NCI-H2081 (cell line): ENCODE measurements around the gene GLCCI1.
"Not testable (repeated sequence)": the region's sequence is repeated elsewhere in the genome, so short reads cannot be mapped to it uniquely, and the experiment has no call there.

Experiments
- DNase-seq, 2 experiments: peaks; one replicate each; lab custom pipeline; 2025; lab: John Stamatoyannopoulos, UW

The GLCCI1 gene

GRCh38 chr7:8051373-8051772 lies 82.8 kb downstream of the GLCCI1 start:
- no peak for DNase-seq

- no peak for DNase-seq
These were observed 83.4 kb downstream of the GLCCI1 start for GRCh38 chr7:8051998-8052397.

DNA sequence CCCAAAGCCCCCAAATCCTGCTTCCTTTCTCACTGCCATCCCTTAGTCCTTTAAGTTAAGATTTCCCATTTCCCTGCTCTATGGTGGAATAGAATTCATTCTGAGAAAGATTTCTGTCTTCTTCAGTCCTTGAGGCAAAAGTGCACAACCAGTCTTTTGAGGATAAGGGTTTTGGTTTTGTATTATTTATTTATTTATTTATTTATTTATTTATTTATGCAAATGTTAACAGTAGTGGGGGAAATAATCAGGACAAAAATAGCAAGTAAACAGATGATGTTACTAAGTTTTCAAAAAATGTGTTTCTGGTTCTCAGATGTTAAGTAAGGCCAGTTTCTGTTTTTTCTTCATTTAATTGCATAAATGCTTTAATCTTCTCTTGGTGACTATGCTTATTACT lies 84.2 kb downstream of the GLCCI1 start:
- DNase-seq: no peak

- no peak for DNase-seq
These were observed 87.8 kb downstream of the GLCCI1 start for GRCh38 chr7:8056439-8056838.

- DNase-seq: no peak
These were observed 89.0 kb downstream of the GLCCI1 start for GRCh38 chr7:8057566-8057965.

DNA sequence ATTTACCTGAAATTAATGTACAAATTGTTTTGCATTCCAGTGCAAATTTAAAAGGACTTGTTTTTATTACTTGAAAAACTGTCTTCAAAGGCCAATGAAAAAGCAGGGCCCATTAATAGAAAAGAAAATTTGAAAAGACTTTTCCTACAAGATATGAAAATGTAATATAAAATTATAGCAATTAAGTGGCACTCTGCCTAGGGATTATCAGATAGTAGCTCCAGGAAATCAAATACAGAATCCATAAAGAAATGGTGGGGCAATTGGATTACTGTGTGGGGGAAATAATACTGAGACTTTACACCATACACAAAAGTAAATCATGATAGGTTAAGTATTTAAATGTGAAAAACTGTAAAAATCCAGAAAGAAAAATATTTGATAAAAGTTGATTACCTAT lies 89.7 kb downstream of the GLCCI1 start:
- DNase-seq: no peak

GRCh38 chr7:8058852-8059251 lies 90.3 kb downstream of the GLCCI1 start:
- no peak for DNase-seq

DNA sequence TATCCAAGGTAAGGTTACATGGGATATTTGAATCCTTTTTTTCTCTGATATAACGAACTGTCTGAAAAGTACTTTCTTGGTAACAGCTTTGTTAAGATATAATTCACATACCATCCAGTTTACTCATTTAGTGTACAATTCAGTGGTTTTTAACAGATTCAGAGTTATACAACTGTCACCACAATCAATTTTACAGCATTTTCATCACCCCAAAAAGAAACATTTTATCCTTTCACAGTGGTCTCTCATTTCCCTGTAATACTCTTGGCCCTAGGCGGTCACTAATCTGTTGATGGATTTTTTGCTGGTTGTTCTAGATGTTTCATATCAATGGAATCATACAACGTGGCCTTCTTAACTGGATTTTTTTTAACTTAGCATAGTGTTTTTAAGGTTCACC lies 91.6 kb downstream of the GLCCI1 start:
- DNase-seq: no peak

- not testable (repeated sequence) for DNase-seq
These were observed 94.7 kb downstream of the GLCCI1 start for GRCh38 chr7:8063300-8063699.

DNA sequence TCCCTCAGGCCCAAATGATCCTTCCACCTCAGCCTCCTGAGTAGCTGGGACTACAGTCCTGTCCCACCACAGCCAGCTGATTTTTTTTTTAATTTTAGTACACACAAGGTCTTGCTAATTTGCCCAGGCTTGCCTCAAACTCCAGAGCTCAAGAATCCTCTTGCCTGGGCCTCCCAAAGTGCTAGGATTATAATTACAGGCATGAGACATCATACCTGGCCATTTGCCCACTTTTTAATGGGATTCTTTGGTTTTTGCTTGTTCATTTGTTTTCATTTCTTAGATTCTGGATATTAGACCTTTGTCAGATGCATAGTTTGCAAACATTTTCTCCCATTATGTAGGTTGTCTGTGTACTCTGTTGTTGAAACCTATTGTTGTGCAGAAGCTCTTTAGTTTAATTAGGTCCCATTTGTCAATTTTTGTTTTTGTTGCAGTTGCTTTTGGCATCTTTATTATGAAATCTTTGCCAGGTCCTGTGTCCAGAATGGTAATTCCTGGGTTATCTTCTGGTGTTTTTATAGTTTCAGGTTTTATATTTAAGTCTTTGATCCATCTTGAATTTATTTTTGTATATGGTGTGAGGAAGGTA lies 95.2 kb downstream of the GLCCI1 start:
- DNase-seq: peak; percentile 19 to 60

DNA sequence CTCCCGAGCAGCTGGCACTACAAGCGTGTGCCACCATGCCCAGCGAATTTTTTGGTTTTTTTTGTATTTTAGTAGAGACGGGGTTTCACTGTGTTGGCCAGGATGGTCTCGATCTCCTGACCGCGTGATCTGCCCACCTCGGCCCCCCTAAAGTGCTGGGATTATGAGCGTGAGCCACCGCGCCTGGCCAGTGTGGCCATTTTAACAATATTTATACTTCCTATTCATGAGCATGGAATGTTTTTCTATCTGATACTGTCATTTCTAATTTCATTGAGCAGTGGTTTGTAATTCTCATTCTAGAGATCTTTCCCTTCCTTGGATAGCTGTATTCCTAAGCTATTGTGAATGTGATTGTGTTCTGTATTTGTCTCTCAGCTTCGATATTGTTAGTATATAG lies 96.2 kb downstream of the GLCCI1 start:
- no peak for DNase-seq

DNA sequence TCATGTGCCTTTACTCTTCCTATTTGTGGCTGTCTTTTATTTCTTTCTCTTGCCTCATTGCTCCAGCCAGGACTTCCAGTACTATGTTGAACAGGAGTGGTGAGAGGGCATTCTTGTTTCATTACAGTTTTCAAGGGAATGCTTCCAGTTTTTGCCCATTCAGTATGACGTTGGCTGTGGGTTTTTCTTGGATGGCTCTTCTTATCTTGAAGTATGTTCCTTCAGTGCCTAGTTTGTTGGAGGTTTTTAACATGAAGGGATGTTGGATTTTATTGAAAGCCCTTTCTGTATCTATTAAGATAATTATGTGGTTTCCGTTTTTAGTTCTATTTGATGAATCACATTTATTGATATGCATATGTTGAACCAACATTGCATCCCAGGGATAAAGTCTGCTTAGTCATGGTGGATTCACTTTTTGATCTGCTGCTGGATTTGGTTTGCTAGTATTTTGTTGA lies 96.8 kb downstream of the GLCCI1 start:
- no peak for DNase-seq

GRCh38 chr7:8068892-8069686 lies 100.5 kb downstream of the GLCCI1 start:
- DNase-seq: no peak

- DNase-seq: no peak
These were observed 102.0 kb downstream of the GLCCI1 start for GRCh38 chr7:8070451-8071180.

DNA sequence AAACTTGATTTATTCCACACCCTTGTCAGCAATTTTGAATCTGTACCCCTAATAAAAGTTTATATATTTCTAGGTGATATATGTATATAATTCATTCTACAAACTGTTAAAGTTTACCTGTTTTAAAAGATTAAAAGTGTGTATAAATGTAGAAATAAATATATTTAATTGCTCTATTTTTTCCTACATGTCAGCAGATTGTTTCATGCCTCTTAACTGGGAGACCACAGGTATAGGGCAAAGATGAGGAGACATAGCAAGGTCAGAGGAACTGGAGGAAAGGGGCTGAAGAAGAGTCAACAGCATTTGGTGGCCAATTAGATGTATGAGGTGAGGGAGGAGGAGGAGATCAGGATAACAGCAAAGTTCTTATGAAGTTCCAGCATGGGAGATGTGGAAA lies 109.8 kb downstream of the GLCCI1 start:
- DNase-seq: no peak

DNA sequence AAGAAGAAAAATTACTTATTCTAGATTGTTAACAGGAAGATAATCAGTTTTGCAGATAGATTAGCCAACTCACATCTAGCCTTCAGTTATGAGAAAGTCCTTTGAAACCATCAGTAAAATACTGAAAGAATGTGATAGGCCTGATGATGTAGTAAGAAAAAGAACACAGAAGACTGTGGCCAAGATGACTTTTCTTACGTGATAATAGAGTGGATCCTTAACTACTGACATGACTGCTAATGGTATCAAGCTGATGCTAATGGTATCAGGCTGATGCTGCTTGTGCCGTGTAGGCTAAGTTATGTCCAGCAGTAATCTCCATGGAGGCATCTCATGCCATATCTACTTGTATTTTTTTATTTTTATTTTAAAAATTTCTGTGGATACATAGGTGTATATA lies 114.2 kb downstream of the GLCCI1 start:
- no peak for DNase-seq

GRCh38 chr7:8084836-8085235 lies 116.2 kb downstream of the GLCCI1 start:
- peak; percentile 2 to 29 for DNase-seq

DNA sequence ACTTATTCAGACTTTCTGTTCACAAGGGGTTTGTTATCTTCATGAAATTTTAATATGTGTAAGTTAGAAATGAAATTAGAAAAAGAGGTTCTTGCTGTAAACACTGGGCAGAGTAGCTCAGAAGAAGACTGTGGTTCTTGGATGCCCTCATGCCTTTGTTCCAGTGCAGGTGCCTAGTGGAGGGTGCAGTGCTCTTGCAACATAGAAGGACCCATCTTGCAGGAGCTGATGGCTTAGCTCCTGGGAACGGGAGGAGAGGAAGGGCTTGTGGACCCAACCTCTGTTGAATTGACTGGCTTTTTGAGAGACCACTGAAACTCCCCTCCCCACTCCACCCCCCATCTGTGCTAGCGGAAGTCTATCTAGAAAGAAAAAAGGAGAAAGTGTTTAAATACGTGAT lies 116.8 kb downstream of the GLCCI1 start:
- no peak for DNase-seq

- no peak for DNase-seq
These were observed 117.6 kb downstream of the GLCCI1 start for GRCh38 chr7:8086239-8086638.

DNA sequence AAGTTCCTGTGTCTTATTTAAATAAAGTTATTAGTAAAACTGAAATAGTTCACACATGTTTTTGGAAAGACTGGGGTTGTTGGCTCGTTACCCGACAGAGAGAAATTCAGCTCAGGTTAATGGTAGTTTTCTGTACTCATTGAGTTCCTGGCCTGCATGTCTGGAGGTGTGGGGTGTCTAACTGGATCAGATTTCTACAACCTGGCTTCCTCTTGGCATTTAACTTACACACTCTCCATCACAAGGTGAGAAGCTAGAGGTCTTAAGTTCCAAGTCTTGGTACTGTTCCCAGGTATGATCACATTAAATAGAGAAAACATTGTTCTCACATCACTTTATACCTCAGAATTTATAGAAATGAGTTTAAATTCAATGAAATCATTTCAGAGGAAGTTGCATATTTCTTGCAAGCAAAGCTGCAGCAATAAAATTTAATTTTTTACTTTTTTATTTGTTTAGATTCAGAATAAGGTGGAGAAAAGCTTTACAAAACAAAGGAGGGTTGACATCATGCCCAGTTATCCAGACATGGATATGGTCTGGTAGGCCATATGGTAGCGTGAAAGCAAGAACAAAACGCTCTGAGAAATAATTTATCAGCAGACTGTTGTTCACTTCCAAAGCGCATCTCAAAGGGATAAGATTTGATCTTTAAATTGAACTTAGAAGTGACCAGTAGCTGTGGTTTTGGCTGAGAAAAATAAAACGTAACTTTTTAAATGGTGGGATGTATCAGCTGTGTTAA lies 120.6 kb downstream of the GLCCI1 start:
- no peak for DNase-seq

DNA sequence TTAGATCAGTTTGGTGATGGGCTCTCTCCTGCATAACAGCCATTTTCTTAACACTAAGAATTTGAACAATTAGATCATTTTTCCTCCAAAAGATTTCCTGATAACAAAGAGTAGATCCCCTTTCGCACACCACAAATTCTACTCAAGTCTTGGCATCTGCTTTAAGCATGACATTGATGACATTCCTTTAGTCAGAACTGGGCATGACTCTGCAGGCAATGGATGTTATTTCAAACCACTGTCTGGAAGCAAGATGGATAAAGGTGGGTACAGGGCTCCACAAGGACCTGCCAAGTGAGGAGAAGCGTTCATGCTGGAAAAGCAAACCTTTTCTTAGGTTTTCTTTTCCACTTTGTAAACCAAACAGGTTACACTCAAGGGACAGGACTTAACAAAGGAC lies 123.5 kb downstream of the GLCCI1 start:
- no peak for DNase-seq
